Endometrial microvascular endothelial cells (primary cell): ENCODE results near the gene ITCH. TPM values are rescaled to one million over a fixed set of nuclear protein-coding genes. Genes with fewer than 3 reads are reported as not detected.
"Not testable (repeated sequence)": the region's sequence is repeated elsewhere in the genome, so short reads cannot be mapped to it uniquely, and the experiment has no call there.

Source experiments
- in situ Hi-C: cut with HindIII; loops from 2 replicates; pipeline ENCODE4 v1.10.0; 2017; ENCODE audit warnings: low sequenced_read_pairs, low pct_unique_long_range_greater_than_20kb; ENCODE audit errors: inconsistent ontology term
- total RNA-seq: library from RNA; depleted of rRNA; stranded (reverse); fragments of >200 nt; gene quantifications from one replicate; pipeline ENCODE4 v1.2.3, GENCODE V29; 2015; ENCODE audit errors: inconsistent ontology term

The ITCH gene
- 39.4 TPM for total RNA-seq

GRCh38 chr20:34363062-34363464 lies at the start of gene ITCH:
Gene ITCH (plus strand): TSS chr20:34363273. CDS start chr20:34393812, 30,539 bp downstream.
- in situ Hi-C loops, result no loop called here

GRCh38 chr20:34315236-34315635 lies 47.8 kb upstream of the ITCH start:
- in situ Hi-C loops, result no loop called here

GRCh38 chr20:34316196-34316814 lies 46.8 kb upstream of the ITCH start:
- in situ Hi-C loops, result no loop called here

GRCh38 chr20:34318609-34319443 lies 44.2 kb upstream of the ITCH start:
- in situ Hi-C loops, result no loop called here

- in situ Hi-C loops, result no loop called here
These were observed 42.2 kb upstream of the ITCH start for GRCh38 chr20:34320861-34321260.

GRCh38 chr20:34322267-34323105 lies 40.6 kb upstream of the ITCH start:
- in situ Hi-C loops, result no loop called here

GRCh38 chr20:34324541-34324940 lies 38.5 kb upstream of the ITCH start:
- in situ Hi-C loops, result no loop called here

GRCh38 chr20:34328207-34328606 lies 34.9 kb upstream of the ITCH start:
- in situ Hi-C loops, result not testable (repeated sequence)

- in situ Hi-C loops, result no loop called here
These were observed 34.0 kb upstream of the ITCH start for GRCh38 chr20:34328928-34329677.

- in situ Hi-C loops, result not testable (repeated sequence)
These were observed 32.1 kb upstream of the ITCH start for GRCh38 chr20:34330861-34331544.

GRCh38 chr20:34331838-34332237 lies 31.2 kb upstream of the ITCH start:
- in situ Hi-C loops, result no loop called here

GRCh38 chr20:34332262-34332920 lies 30.7 kb upstream of the ITCH start:
- in situ Hi-C loops, result no loop called here

- in situ Hi-C loops, result no loop called here
These were observed 29.3 kb upstream of the ITCH start for GRCh38 chr20:34333786-34334185.

GRCh38 chr20:34334654-34335407 lies 28.2 kb upstream of the ITCH start:
- in situ Hi-C loops, result no loop called here

- in situ Hi-C loops, result no loop called here
These were observed 25.5 kb upstream of the ITCH start for GRCh38 chr20:34337544-34337943.

- in situ Hi-C loops, result no loop called here
These were observed 24.9 kb upstream of the ITCH start for GRCh38 chr20:34337982-34338726.
